Right ventricle myocardium superior (tissue), 1 donor: ENCODE data around the gene ASAP3. TPM values are rescaled to one million over a fixed set of nuclear protein-coding genes. Genes with fewer than 3 reads are reported as not detected.

Source experiments
- ATAC-seq: fragments of 200-7000 bp; cut with Tn5 transposase; one replicate; pipeline ENCODE4 v1.9.1; 2020; ENCODE audit warnings: mild to moderate bottlenecking; ENCODE audit not compliant: poor library complexity
- DNase-seq: peaks from one replicate; pipeline ENCODE4 v3.0.0-alpha.2; 2020
- intact Hi-C: fragments of 100-400 bp; cut with DNase I; formaldehyde crosslinking; loops from one replicate; pipeline ENCODE4 v1.11.2; 2022
- total RNA-seq: library from RNA; stranded (reverse); fragmentation: NEBNext Ultra II Directional; extraction: Animal tissue kit (Norgen Biotek cat#: 25700); gene quantifications from one replicate; pipeline ENCODE4 v1.2.1, GENCODE V29; 2021
- donor health status: DM: no; HTN: yes; CAD: no; lungs with severe emphysema.

The ASAP3 gene
- total RNA-seq, 1 donor from 2014 or later: 44.6 TPM

- intact Hi-C loops: no loop called here
- DNase-seq: no peak
- ATAC-seq: no peak
Measured at GRCh38 chr1:23463286-23463685, 20.7 kb downstream of the ASAP3 start.

- ATAC-seq (no peak), DNase-seq (no peak)
- intact Hi-C loops: no loop called here
Measured at GRCh38 chr1:23462766-23463165, 21.2 kb downstream of the ASAP3 start.

DNA sequence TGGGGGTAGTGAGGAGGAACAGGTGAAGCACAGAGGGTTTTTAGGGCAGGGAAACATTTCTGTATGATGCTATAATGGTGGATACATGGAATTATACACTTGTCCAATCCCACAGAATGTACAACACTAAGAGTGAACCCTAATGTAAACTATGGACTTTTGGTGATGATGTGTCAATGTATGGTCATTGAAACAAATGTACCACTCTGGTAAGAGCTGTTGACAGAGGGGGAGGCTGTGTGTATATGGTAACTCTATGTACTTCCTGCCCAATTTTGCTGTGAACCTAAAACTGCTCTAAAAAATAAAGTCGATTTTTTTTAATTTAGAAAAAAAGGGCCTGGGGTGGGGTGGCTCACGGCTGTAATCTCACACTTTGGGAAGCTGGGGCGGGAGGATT lies 22.9 kb downstream of the ASAP3 start:
- intact Hi-C loops: no loop called here
- DNase-seq (no peak), ATAC-seq (no peak)

DNA sequence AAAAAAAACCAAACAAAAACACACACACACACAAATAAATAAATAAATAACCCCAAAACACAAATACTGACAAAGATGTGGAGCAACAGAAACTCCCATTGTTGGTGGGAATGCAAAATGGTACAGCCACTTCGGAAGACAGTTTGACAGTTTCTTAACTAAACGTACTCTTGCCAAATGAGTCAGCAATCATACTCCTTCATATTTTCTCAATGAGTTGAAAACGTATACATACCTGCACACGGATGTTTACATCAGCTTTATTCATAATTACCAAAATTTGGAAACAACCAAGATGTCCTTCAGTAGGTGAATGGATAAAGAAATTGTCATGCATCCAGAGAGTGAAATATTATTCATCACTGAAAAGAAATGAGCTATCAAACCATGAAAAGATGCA lies 23.5 kb downstream of the ASAP3 start:
- intact Hi-C loops: no loop called here
- ATAC-seq (no peak), DNase-seq (no peak)

- intact Hi-C loops: no loop called here
- DNase-seq: no peak
- no peak for ATAC-seq
Measured at GRCh38 chr1:23459338-23459757, 24.6 kb downstream of the ASAP3 start.

DNA sequence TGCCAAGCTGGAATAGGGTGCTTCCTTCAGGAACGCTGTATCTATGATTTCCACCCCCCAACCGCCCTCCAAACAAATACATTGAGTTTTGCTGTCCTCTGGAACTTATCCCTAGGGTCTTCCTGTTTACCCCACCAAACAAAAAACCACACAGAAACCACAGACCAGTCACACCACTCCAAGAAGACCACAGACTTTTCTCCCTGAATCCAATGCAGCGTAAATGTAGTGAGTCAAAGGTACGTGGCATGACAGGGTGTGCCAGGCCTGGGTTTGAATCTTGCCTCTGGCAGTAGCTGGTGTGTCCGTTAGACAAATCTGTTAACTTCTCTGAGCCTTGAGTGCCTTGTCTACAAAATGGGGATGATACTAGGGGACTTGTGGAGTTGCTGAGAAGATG lies 27.8 kb downstream of the ASAP3 start:
- intact Hi-C loops: no loop called here
- no peak for ATAC-seq
- DNase-seq: no peak

DNA sequence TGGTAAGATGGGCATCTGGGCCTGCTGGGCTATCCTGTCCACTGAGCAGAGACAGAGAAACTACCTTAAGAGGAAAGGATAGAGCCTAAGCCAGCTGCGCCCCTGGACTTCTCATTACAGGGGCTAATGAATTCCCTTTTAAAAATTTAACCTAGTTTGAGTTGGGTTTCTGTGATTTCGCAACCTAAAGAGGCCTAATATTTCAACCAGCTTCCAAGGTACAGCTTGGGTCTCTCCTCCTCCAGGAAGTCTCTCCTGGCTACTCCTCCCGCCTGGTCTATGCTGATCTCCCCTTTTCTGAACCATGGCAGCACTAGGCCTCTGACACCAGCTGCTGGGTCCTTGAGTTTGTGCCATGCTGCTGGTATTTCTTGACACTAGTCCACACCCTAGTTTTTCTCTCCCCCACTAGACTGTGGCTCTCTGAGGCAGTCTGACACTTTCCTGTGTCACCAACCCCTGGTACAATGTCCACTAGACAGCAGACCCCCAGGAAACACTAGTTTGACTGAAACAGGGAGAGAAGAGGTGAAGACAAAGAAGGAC lies 30.5 kb downstream of the ASAP3 start:
- intact Hi-C loops: no loop called here
- DNase-seq (no peak), ATAC-seq (no peak)

DNA sequence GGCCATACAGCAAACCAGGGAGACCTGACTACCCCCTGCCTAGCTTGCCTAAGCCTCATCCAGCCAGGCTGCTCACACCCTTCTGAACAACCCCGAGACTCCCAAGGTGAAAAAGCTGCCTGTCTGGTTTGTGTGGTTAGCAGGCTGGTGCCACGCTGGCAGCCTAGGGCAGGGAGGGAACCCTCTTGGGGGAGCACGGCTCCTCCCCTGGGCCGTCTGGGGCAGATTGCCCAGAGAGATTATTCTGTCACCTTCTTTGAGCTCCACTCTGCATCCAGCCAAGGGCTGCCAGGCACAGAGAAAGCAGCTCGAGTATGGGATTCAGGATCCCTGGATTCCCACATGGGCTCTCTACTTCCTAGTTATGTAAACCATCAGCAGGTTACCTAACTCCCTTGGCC lies 32.0 kb downstream of the ASAP3 start:
- intact Hi-C loops: no loop called here
- ATAC-seq (peak; percentile 11), DNase-seq (no peak)

DNA sequence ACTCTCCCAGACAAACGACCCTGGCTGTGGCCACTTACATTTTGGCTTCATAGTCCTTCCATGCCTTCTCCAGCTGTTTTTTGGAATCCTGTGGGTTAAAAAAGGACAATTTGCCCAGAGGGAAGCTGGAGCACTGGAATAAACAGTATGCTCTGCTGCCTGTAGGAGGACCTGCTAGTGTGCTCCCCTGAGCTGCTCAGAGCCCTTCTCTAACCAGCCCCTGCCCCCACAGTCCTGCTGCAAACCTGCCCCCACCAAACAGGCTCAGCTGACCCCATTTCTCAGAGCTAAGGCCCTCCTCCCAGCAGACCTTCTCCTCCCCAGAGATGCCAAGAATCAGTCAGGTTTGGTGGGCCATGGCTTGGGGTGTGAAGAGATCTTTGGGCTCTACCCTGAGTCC lies 32.5 kb downstream of the ASAP3 start:
- intact Hi-C loops: no loop called here
- DNase-seq: no peak
- ATAC-seq: no peak

GRCh38 chr1:23450894-23451293 lies 33.1 kb downstream of the ASAP3 start:
- intact Hi-C loops: no loop called here
- DNase-seq (no peak), ATAC-seq (no peak)

GRCh38 chr1:23449958-23450357 lies 34.0 kb downstream of the ASAP3 start:
- ATAC-seq (peak; percentile 64), DNase-seq (peak; percentile 81)
- intact Hi-C loops: no loop called here

- no peak for DNase-seq
- no peak for ATAC-seq
- intact Hi-C loops: no loop called here
Measured at GRCh38 chr1:23449306-23449705, 34.7 kb downstream of the ASAP3 start.

- no peak for DNase-seq
- intact Hi-C loops: no loop called here
- no peak for ATAC-seq
Measured at GRCh38 chr1:23448846-23449245, 35.1 kb downstream of the ASAP3 start.

DNA sequence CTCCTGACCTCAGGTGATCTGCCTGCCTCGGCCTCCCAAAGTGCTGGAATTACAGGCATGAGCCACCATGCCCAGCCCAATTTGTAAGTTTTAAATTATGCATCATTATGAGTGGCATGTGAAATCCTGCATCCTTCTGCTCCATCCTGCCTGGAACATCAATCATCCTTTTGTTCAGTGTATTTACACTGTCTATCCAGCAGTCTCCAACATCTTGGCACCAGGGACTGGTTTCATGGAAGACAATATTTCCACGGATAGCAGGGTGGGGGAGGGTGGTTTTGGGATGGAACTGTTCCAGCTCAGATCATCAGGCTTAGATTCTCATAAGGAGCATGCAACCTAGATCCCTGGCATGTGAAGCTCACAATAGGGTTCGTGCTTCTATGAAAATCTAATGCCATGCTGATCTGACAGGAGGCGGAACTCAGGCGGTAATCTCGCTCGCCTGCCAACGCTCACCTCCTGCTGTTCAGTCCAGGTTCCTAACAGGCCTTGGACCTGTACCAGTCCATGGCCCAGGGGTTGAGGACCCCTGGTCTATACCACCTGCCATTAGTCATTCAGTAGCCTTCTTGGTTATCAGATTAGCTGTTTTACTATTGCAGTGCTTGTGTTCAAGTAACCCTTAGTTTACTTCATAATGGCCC lies 37.2 kb downstream of the ASAP3 start:
- intact Hi-C loops: no loop called here
- no peak for ATAC-seq
- DNase-seq: no peak

DNA sequence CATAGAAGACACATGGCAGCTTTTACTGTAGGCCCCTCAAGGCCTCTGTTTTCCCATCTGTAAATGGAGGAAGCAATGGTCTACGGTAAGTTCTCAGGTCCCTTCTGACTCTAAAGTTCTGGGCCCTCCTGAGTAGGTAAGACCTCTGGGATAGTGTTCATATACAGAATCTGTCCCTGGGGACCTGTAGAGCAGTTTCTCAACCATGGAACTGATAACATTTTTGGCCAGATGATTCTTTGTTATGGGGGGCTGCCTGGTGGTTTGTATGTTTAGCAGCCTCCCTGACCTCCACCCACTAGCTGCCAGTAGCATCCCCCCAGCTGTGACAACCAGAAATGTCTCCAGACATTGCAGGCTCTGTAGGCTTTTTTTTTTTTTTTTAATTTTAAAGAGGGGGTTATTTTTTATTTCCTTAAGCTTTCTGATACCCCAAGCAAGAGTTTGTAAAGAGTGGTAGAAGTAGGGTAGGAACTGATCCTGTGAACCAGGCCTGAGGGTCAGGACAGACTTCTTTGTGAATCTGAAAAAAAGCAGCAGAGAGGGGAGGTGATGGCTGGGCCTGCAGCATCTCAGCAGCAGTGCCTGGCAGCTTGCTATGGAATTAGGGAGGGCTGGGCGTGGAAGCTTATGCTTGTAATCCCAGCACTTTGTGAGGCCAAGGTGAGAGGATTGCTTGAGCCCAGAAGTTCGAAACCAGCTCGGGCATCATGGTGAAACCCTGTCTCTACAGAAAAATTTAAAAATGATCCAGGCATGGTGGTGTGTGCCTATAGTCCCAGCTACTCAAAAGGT lies 39.2 kb downstream of the ASAP3 start:
- intact Hi-C loops: no loop called here
- peak; percentile 4 for ATAC-seq
- no peak for DNase-seq

DNA sequence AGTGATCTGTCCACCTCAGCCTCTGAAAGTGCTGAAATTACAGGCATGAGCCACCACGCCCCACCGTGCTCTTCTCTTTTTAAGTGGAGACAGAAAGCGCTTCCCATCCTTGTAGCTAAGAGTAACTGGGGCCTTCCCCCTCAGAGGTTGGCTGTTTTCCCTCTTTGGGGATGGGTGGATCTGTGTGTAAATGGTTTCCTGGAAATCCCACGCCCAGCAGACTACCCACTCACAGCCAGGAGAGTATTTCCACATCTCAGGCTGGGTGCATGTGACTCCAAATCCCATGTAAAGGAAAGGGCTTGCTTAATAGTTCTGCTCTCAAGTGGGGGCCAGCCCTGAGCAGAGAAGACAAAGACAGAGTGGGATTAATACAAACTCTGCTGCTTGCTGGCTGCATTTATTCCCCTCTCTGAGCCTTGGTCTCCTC lies 39.9 kb downstream of the ASAP3 start:
- peak; percentile 88 for ATAC-seq
- peak; percentile 75 for DNase-seq
- intact Hi-C loops: no loop called here

- ATAC-seq (no peak), DNase-seq (no peak)
- intact Hi-C loops: no loop called here
Measured at GRCh38 chr1:23442751-23443150, 41.2 kb downstream of the ASAP3 start.

DNA sequence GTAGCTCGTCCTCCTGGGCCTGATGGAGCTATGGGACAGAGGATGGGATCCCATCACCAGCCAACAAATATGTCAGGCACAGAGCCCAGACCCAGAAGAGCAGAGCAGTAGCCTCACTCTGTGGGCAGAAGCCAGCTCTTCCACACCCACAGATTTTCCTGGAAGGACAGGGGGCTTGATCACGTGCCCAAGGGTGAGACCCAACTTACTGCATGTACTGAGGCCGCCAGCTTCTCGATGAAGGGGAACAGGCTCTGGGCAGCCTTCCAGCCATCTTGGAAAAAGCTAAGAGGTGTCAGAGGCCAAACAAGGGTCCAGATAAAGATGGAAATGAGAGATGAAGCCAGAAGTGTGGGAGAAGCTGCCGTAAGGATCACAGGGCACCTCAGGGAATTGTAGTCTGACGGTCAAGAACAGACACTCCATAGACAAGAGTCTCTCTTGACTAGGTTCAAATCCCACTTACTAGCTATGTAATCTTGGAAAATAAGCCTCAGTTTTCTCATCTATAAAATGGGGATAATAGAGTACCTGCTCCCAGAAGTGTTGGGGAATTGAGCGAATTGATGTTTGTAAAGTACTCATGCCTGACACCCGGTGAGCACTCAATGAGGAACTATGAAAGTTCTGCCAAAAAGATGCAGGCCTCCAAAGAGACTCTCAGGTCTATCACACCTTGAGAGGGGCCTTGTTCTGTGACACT lies 42.4 kb downstream of the ASAP3 start:
- ATAC-seq: peak; percentile 10

GRCh38 chr1:23438545-23438944 lies 45.4 kb downstream of the ASAP3 start:
- DNase-seq (no peak), ATAC-seq (no peak)
- intact Hi-C loops: no loop called here

More for the DNA sequence above, 42.4 kb downstream of the ASAP3 start:
- DNase-seq: peak; percentile 68
- intact Hi-C loops: no loop called here

GRCh38 chr1:23437355-23437664 lies 46.7 kb downstream of the ASAP3 start:
- intact Hi-C loops: no loop called here
- DNase-seq (no peak), ATAC-seq (no peak)
